Keratinocyte (primary cell): ENCODE results near the gene ERBB4. TPM values are rescaled to one million over a fixed set of nuclear protein-coding genes. Genes with fewer than 3 reads are reported as not detected.

ENCODE experiments used
- DNase-seq: peaks from one replicate; pipeline ENCODE4 v3.0.0-alpha.2; 2011; ENCODE audit warnings: low read depth, missing footprints, low spot score
- FAIRE-seq: peaks from 2 replicates; lab custom pipeline; 2011; peaks lifted over from hg19 to GRCh38; lab: Jason Lieb, UNC
- H2AFZ ChIP-seq: 2 replicates; pipeline ENCODE4 v1.6.0; 2012; ENCODE audit warnings: low read length, control low read depth, inconsistent platforms; ENCODE audit not compliant: control insufficient read depth
- H3K27ac ChIP-seq: 2 replicates; pipeline ENCODE4 v1.5.1; 2011; ENCODE audit warnings: low read length; ENCODE audit not compliant: control insufficient read depth, insufficient read depth
- H3K27me3 ChIP-seq: 3 replicates; pipeline ENCODE4 v1.6.0; 2011; ENCODE audit warnings: low read length; ENCODE audit not compliant: control insufficient read depth, insufficient read depth; ENCODE audit errors: extremely low read depth
- H3K36me3 ChIP-seq, 2 experiments: 2 replicates in 1 of 2; 3 replicates in 1 of 2; pipeline ENCODE4 v1.5.1; 2011; ENCODE audit warnings: low read length in 2 of 2, mild to moderate bottlenecking in 1 of 2; ENCODE audit not compliant: control insufficient read depth in 2 of 2, insufficient read depth in 2 of 2; ENCODE audit errors: extremely low read depth in 1 of 2
- H3K4me1 ChIP-seq: 3 replicates; pipeline ENCODE4 v1.5.1; 2011; ENCODE audit warnings: low read length; ENCODE audit not compliant: control insufficient read depth, insufficient read depth; ENCODE audit errors: extremely low read depth
- H3K4me2 ChIP-seq: 3 replicates; pipeline ENCODE4 v1.6.0; 2011; ENCODE audit warnings: low read depth, low read length; ENCODE audit not compliant: control insufficient read depth, insufficient read depth; ENCODE audit errors: extremely low read depth
- H3K4me3 ChIP-seq, 3 experiments: fragments of 200-600 bp in 1 of 3; sonication (generic) in 1 of 3; 2 replicates in 2 of 3; 3 replicates in 1 of 3; pipeline ENCODE4 v1.5.1; 2011 to 2016; ENCODE audit warnings: low read length in 3 of 3, mild to moderate bottlenecking in 3 of 3, control low read depth in 2 of 3, inconsistent platforms in 1 of 3, low read depth in 1 of 3, mixed read lengths in 1 of 3, mixed run types in 1 of 3, moderate library complexity in 1 of 3; ENCODE audit not compliant: control insufficient read depth in 2 of 3, insufficient read depth in 2 of 3; ENCODE audit errors: extremely low read depth in 1 of 3
- H3K79me2 ChIP-seq: 2 replicates; pipeline ENCODE4 v1.6.0; 2012; ENCODE audit warnings: low read length; ENCODE audit not compliant: control insufficient read depth, insufficient read depth
- H3K9ac ChIP-seq: 3 replicates; pipeline ENCODE4 v1.6.0; 2011; ENCODE audit warnings: low read length; ENCODE audit not compliant: control insufficient read depth, insufficient read depth; ENCODE audit errors: extremely low read depth
- H3K9me1 ChIP-seq: 3 replicates; pipeline ENCODE4 v1.6.0; 2011; ENCODE audit warnings: low read length; ENCODE audit not compliant: control insufficient read depth, insufficient read depth; ENCODE audit errors: extremely low read depth
- H3K9me3 ChIP-seq: 2 replicates; pipeline ENCODE4 v1.5.1; 2012; ENCODE audit warnings: low read depth, low read length; ENCODE audit not compliant: control insufficient read depth
- H4K20me1 ChIP-seq: 3 replicates; pipeline ENCODE4 v1.6.0; 2011; ENCODE audit warnings: low read length; ENCODE audit not compliant: control insufficient read depth, insufficient read depth; ENCODE audit errors: extremely low read depth
- CTCF ChIP-seq, 3 experiments: IDR thresholded peaks in 1 of 3; conservative IDR thresholded peaks in 1 of 3; optimal IDR thresholded peaks in 1 of 3; 2 replicates in 2 of 3; 3 replicates in 1 of 3; pipeline versions ENCODE3 to v1.5.1; 2011; ENCODE audit warnings: low read length in 3 of 3, mild to moderate bottlenecking in 3 of 3, moderate library complexity in 2 of 3, control low read depth in 1 of 3, inconsistent platforms in 1 of 3; ENCODE audit not compliant: insufficient read depth in 2 of 3; ENCODE audit errors: extremely low read depth in 1 of 3
- EZH2 ChIP-seq: IDR thresholded peaks from one replicate; pipeline ENCODE4 v1.6.1; 2012; ENCODE audit warnings: inconsistent platforms, mild to moderate bottlenecking, low read length, moderate library complexity
- dilution Hi-C: fragments of 300-500 bp; cut with MboI; formaldehyde crosslinking; loops from one replicate; pipeline ENCODE4 v1.7.0; 2020; ENCODE audit warnings: low sequenced_read_pairs; ENCODE audit not compliant: extremely low pct_ligation_motif_present
- polyA plus RNA-seq, 5 experiments: library from polyadenylated mRNA; depleted of rRNA in 3 of 5; stranded (reverse) in 3 of 5; stranded (forward) in 1 of 5; unstranded in 1 of 5; fragments of >200 nt; gene quantifications; 1 replicate in 1 of 5; 2 replicates in 3 of 5; 3 replicates in 1 of 5; pipeline versions ENCODE4 v1.2.1 to v1.2.3, GENCODE V29; 2011 to 2012; ENCODE audit warnings: missing spikeins in 2 of 5, low read depth in 1 of 5, low replicate concordance in 1 of 5

The ERBB4 gene
- polyA plus RNA-seq, 1 donor (not counting 4 experiments of a cell fraction or from before 2014, with no cell fraction given): 0.01 TPM

GRCh38 chr2:211473116-211473515 is 1065.5 kb downstream of the ERBB4 start:
- H3K4me2 ChIP-seq: no peak overlapping the region
- H3K4me3 ChIP-seq: no peak overlapping the region
- TF ChIP-seq CTCF (optimal IDR thresholded peaks at IDR 0.05 in 1 of 3, IDR thresholded peaks at IDR 0.05 in 1 of 3, conservative IDR thresholded peaks at IDR 0.05 in 1 of 3; ENCODE audit: extremely low read depth in 1 of 3, insufficient read depth in 2 of 3, low read length in 3 of 3): no peak
- H3K27me3 ChIP-seq: no peaks in the 10 kb centered on the region
- no peak overlapping the region for H3K27ac ChIP-seq
- FAIRE-seq (no peak), DNase-seq (no peak)
- H3K4me1 ChIP-seq: no peaks in the 10 kb centered on the region
- no peaks in the 10 kb centered on the region for H3K36me3 ChIP-seq
- H3K79me2 ChIP-seq: no peaks in the 10 kb centered on the region
- no peaks in the 10 kb centered on the region for H3K9me1 ChIP-seq
- dilution Hi-C loops: no loop called here
- H3K9me3 ChIP-seq: no peaks in the 10 kb centered on the region
- H2AFZ ChIP-seq: no peak overlapping the region
- no peaks in the 10 kb centered on the region for H4K20me1 ChIP-seq
- no peak overlapping the region for H3K9ac ChIP-seq

- no peaks in the 10 kb centered on the region for H3K79me2 ChIP-seq
- H3K36me3 ChIP-seq: no peaks in the 10 kb centered on the region
- no peak overlapping the region for H3K27ac ChIP-seq
- no peaks in the 10 kb centered on the region for H3K27me3 ChIP-seq
- dilution Hi-C loops: no loop called here
- H3K4me2 ChIP-seq: no peak overlapping the region
- no peak overlapping the region for H2AFZ ChIP-seq
- FAIRE-seq (no peak), DNase-seq (no peak)
- no peaks in the 10 kb centered on the region for H3K4me1 ChIP-seq
- H3K4me3 ChIP-seq: no peak overlapping the region
- no peaks in the 10 kb centered on the region for H3K9me1 ChIP-seq
- no peak overlapping the region for H3K9ac ChIP-seq
- TF ChIP-seq CTCF (optimal IDR thresholded peaks at IDR 0.05 in 1 of 3, IDR thresholded peaks at IDR 0.05 in 1 of 3, conservative IDR thresholded peaks at IDR 0.05 in 1 of 3; ENCODE audit: extremely low read depth in 1 of 3, insufficient read depth in 2 of 3, low read length in 3 of 3) (no peak), EZH2 (no peak)
- H4K20me1 ChIP-seq: no peaks in the 10 kb centered on the region
- H3K9me3 ChIP-seq: no peaks in the 10 kb centered on the region
Measured at GRCh38 chr2:211469664-211470059, 1068.9 kb downstream of the ERBB4 start.
